CD14-positive monocyte (primary cell): ENCODE data around the gene AIF1. TPM values are rescaled to one million over a fixed set of nuclear protein-coding genes. Genes with fewer than 3 reads are reported as not detected.

Source experiments
- DNase-seq, 3 donors: peaks; one replicate each; pipeline ENCODE4 v3.0.0-alpha.2; 2011 to 2022
- H2AFZ ChIP-seq: 2 replicates; pipeline ENCODE4 v1.6.0; 2012; ENCODE audit warnings: mild to moderate bottlenecking, low read depth, low read length, inconsistent platforms; ENCODE audit not compliant: insufficient read depth, poor library complexity, severe bottlenecking
- H3K27ac ChIP-seq, 2 donors: 1 replicate in 1 of 2; 2 replicates in 1 of 2; pipeline ENCODE4 v1.5.1; 2012 to 2013; ENCODE audit warnings: low read length in 2 of 2, control low read depth in 1 of 2, inconsistent platforms in 1 of 2, low read depth in 1 of 2, mild to moderate bottlenecking in 1 of 2
- H3K27me3 ChIP-seq, 2 donors: one replicate each; pipeline versions ENCODE4 v1.6.0 to v1.6.1; 2011 to 2013; ENCODE audit warnings: low read length in 2 of 2; ENCODE audit not compliant: control insufficient read depth in 2 of 2, insufficient read depth in 2 of 2
- H3K36me3 ChIP-seq, 2 donors: replicated peaks in 1 of 2; 1 replicate in 1 of 2; 2 replicates in 1 of 2; pipeline versions ENCODE4 v1.5.1 to v1.6.1; 2012 to 2013; ENCODE audit warnings: low read length in 2 of 2, control low read depth in 1 of 2, inconsistent platforms in 1 of 2, mild to moderate bottlenecking in 1 of 2; ENCODE audit not compliant: insufficient read depth in 2 of 2, control insufficient read depth in 1 of 2
- H3K4me1 ChIP-seq, 2 donors: 1 replicate in 1 of 2; 2 replicates in 1 of 2; pipeline versions ENCODE4 v1.5.1 to v1.6.1; 2012 to 2013; ENCODE audit warnings: low read length in 2 of 2, control low read depth in 1 of 2, inconsistent platforms in 1 of 2, mild to moderate bottlenecking in 1 of 2, moderate library complexity in 1 of 2; ENCODE audit not compliant: insufficient read depth in 2 of 2, control insufficient read depth in 1 of 2
- H3K4me2 ChIP-seq: replicated peaks from 2 replicates; pipeline ENCODE3; 2012; ENCODE audit warnings: low read length, moderate library complexity, mild to moderate bottlenecking; ENCODE audit not compliant: poor library complexity, severe bottlenecking; ENCODE audit errors: extremely low read depth
- H3K4me3 ChIP-seq, 3 experiments: fragments of 200-600 bp in 1 of 3; sonication (generic) in 1 of 3; replicated peaks in 1 of 3; 1 replicate in 2 of 3; 2 replicates in 1 of 3; pipeline ENCODE4 v1.5.1; 2011 to 2013; ENCODE audit warnings: low read length in 3 of 3, mild to moderate bottlenecking in 3 of 3, control low read depth in 2 of 3, low read depth in 2 of 3, inconsistent platforms in 1 of 3, moderate library complexity in 1 of 3
- H3K79me2 ChIP-seq: 2 replicates; pipeline ENCODE4 v1.6.0; 2012; ENCODE audit warnings: mild to moderate bottlenecking, control low read depth, inconsistent platforms, low read length, moderate library complexity; ENCODE audit not compliant: insufficient read depth
- H3K9ac ChIP-seq: 2 replicates; pipeline ENCODE4 v1.6.0; 2017; ENCODE audit warnings: low read length, mild to moderate bottlenecking; ENCODE audit not compliant: insufficient read depth, poor library complexity, severe bottlenecking
- H3K9me3 ChIP-seq, 2 donors: replicated peaks in 1 of 2; 1 replicate in 1 of 2; 2 replicates in 1 of 2; pipeline versions ENCODE4 v1.5.1 to v1.6.1; 2012 to 2013; ENCODE audit warnings: low read length in 2 of 2, control low read depth in 1 of 2; ENCODE audit not compliant: control insufficient read depth in 1 of 2, insufficient read depth in 1 of 2
- H4K20me1 ChIP-seq: 2 replicates; pipeline ENCODE4 v1.6.0; 2012; ENCODE audit warnings: mild to moderate bottlenecking, low read length, control low read depth, moderate library complexity; ENCODE audit not compliant: insufficient read depth
- H3K27ac Mint-ChIP-seq, 7 donors: one replicate each; pipeline ENCODE4 v1.8.0; 2020; ENCODE audit warnings: mild to moderate bottlenecking in 7 of 7, mixed read lengths in 7 of 7, moderate library complexity in 6 of 7, inconsistent platforms in 2 of 7
- H3K27me3 Mint-ChIP-seq, 3 donors: one replicate each; pipeline ENCODE4 v1.8.0; 2021 to 2022; ENCODE audit warnings: low read depth in 3 of 3, mild to moderate bottlenecking in 3 of 3, mixed read lengths in 3 of 3, moderate library complexity in 3 of 3, inconsistent platforms in 1 of 3
- H3K36me3 Mint-ChIP-seq, 2 donors: one replicate each; pipeline ENCODE4 v1.8.0; 2020; ENCODE audit warnings: mixed read lengths in 2 of 2, inconsistent platforms in 1 of 2, mild to moderate bottlenecking in 1 of 2
- H3K4me1 Mint-ChIP-seq: one replicate; pipeline ENCODE4 v1.8.0; 2020; ENCODE audit warnings: mild to moderate bottlenecking, mixed read lengths
- H3K4me3 Mint-ChIP-seq, 2 donors: one replicate each; pipeline ENCODE4 v1.8.0; 2020; ENCODE audit warnings: mild to moderate bottlenecking in 2 of 2, mixed read lengths in 2 of 2, moderate library complexity in 1 of 2
- H3K9me3 Mint-ChIP-seq, 7 donors: one replicate each; pipeline ENCODE4 v1.8.0; 2020 to 2022; ENCODE audit warnings: mixed read lengths in 7 of 7, mild to moderate bottlenecking in 6 of 7, moderate library complexity in 6 of 7, inconsistent platforms in 2 of 7
- WGBS: methylation state at CpG from one replicate; pipeline ENCODE4 v1.1.5; 2013; ENCODE audit warnings: missing lambda C conversion rate; ENCODE audit not compliant: insufficient coverage; 5-methylcytosine and 5-hydroxymethylcytosine counted together
- intact Hi-C, 2 donors: fragments of 100-400 bp; cut with micrococcal nuclease; formaldehyde crosslinking; loops; one replicate each; pipeline versions ENCODE4 v1.15.0 to v1.15.1; 2023
- polyA plus RNA-seq, 3 donors: library from polyadenylated mRNA; depleted of rRNA in 1 of 3; unstranded in 2 of 3; stranded (reverse) in 1 of 3; fragments of 300-500 nt in 2 of 3; fragments of >200 nt in 1 of 3; fragmentation: Illumina TruSeq in 2 of 3; gene quantifications; 1 replicate in 2 of 3; 2 replicates in 1 of 3; pipeline ENCODE4 v1.2.3, GENCODE V29; 2012 to 2021
- TF ChIP-seq, protein P1 (sequence below): fragments of 200-600 bp; IDR thresholded peaks from one replicate; pipeline ENCODE4 v1.8.0; 2022; ENCODE audit warnings: antibody characterized with exemption, mild to moderate bottlenecking

The AIF1 gene
- polyA plus RNA-seq, 3 donors, result 952 to 2,310 (median 2,275) TPM

- Mint-ChIP-seq H3K36me3 (peaks cover 32 to 56% of the 10 kb centered on the region in 2 donors), H3K9me3 (peaks cover 0 to 2% (median 0%) of the 10 kb centered on the region in 7 donors), H3K4me1 (peaks cover 65% of the 10 kb centered on the region), H3K4me3 (no peak overlapping the region), H3K27me3 (peaks cover 0 to 6% (median 2%) of the 10 kb centered on the region in 3 donors), H3K27ac (peak overlapping the region in 5 of 7 donors; percentile 33 to 84 (median 38))
- H3K9ac ChIP-seq, result no peak overlapping the region
- TF ChIP-seq, protein P1, sequence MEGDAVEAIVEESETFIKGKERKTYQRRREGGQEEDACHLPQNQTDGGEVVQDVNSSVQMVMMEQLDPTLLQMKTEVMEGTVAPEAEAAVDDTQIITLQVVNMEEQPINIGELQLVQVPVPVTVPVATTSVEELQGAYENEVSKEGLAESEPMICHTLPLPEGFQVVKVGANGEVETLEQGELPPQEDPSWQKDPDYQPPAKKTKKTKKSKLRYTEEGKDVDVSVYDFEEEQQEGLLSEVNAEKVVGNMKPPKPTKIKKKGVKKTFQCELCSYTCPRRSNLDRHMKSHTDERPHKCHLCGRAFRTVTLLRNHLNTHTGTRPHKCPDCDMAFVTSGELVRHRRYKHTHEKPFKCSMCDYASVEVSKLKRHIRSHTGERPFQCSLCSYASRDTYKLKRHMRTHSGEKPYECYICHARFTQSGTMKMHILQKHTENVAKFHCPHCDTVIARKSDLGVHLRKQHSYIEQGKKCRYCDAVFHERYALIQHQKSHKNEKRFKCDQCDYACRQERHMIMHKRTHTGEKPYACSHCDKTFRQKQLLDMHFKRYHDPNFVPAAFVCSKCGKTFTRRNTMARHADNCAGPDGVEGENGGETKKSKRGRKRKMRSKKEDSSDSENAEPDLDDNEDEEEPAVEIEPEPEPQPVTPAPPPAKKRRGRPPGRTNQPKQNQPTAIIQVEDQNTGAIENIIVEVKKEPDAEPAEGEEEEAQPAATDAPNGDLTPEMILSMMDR, result no peak
- H3K4me2 ChIP-seq, result no peak overlapping the region
- intact Hi-C loops, result no loop called here
- peaks cover 82% of the 10 kb centered on the region for H3K79me2 ChIP-seq
- H3K4me1 ChIP-seq, result peaks cover 46 to 67% of the 10 kb centered on the region in 2 donors
- peaks cover 14 to 45% of the 10 kb centered on the region in 2 donors for H3K36me3 ChIP-seq
- H3K4me3 ChIP-seq, result no peak overlapping the region
- no peaks in the 10 kb centered on the region for H3K27me3 ChIP-seq
- H4K20me1 ChIP-seq, result peaks cover 26% of the 10 kb centered on the region
- WGBS, result 89% methylated on average over 1 of the region's 6 CpGs
- peak overlapping the region in 1 of 2 donors; percentile 53 for H3K27ac ChIP-seq
- no peaks in the 10 kb centered on the region for H3K9me3 ChIP-seq
- DNase-seq, result no peak
- no peak overlapping the region for H2AFZ ChIP-seq
Measured at GRCh38 chr6:31657406-31658157, 42.5 kb downstream of the AIF1 start.

- H3K4me1 ChIP-seq, result peaks cover 50 to 68% of the 10 kb centered on the region in 2 donors
- intact Hi-C loops, result no loop called here
- no peak overlapping the region for H3K9ac ChIP-seq
- WGBS, result 94% methylated on average over 2 of the region's 4 CpGs
- Mint-ChIP-seq H3K27me3 (peaks cover 0 to 4% (median 0%) of the 10 kb centered on the region in 3 donors), H3K4me1 (peaks cover 70% of the 10 kb centered on the region), H3K4me3 (no peak overlapping the region), H3K9me3 (peaks cover 0 to 2% (median 0%) of the 10 kb centered on the region in 7 donors), H3K27ac (peak overlapping the region in 5 of 7 donors; percentile 25 to 84 (median 66)), H3K36me3 (peaks cover 36 to 62% of the 10 kb centered on the region in 2 donors)
- peak overlapping the region; percentile 25 for H3K4me2 ChIP-seq
- no peaks in the 10 kb centered on the region for H3K9me3 ChIP-seq
- H2AFZ ChIP-seq, result no peak overlapping the region
- peaks cover 86% of the 10 kb centered on the region for H3K79me2 ChIP-seq
- TF ChIP-seq, protein P1, result no peak
- H3K27ac ChIP-seq, result peak overlapping the region in 1 of 2 donors; percentile 80
- peak overlapping the region in 1 of 3 experiments; percentile 18 for H3K4me3 ChIP-seq
- no peak for DNase-seq
- peaks cover 15 to 49% of the 10 kb centered on the region in 2 donors for H3K36me3 ChIP-seq
- peaks cover 26% of the 10 kb centered on the region for H4K20me1 ChIP-seq
- no peaks in the 10 kb centered on the region for H3K27me3 ChIP-seq
Measured at GRCh38 chr6:31658158-31658688, 43.2 kb downstream of the AIF1 start.
